NCI-H1105 treated with DMSO at 0.1 percent for 48 hours (cell line): ENCODE data around the gene ARF6.
A peak's percentile ranks its signal among the peaks of the same experiment; 100 is the strongest.
"Not testable (repeated sequence)": the region's sequence is repeated elsewhere in the genome, so short reads cannot be mapped to it uniquely, and the experiment has no call there.

Experiments
- DNase-seq: peaks from one replicate; lab custom pipeline; 2025; lab: John Stamatoyannopoulos, UW

ARF6 gene

GRCh38 chr14:49907186-49907585, 14.3 kb downstream of the ARF6 start:
- DNase-seq, result no peak

GRCh38 chr14:49908433-49908782, 15.5 kb downstream of the ARF6 start:
- no peak for DNase-seq

GRCh38 chr14:49909016-49909415, 16.1 kb downstream of the ARF6 start:
- no peak for DNase-seq

- DNase-seq, result no peak
These were observed 22.2 kb downstream of the ARF6 start for GRCh38 chr14:49915085-49915484.

- DNase-seq, result no peak
These were observed 25.8 kb downstream of the ARF6 start for GRCh38 chr14:49918706-49919105.

GRCh38 chr14:49919825-49920659, 27.2 kb downstream of the ARF6 start:
- no peak for DNase-seq

- no peak for DNase-seq
These were observed 28.1 kb downstream of the ARF6 start for GRCh38 chr14:49920935-49921334.

- no peak for DNase-seq
These were observed 28.5 kb downstream of the ARF6 start for GRCh38 chr14:49921401-49921800.

GRCh38 chr14:49923442-49923841, 30.6 kb downstream of the ARF6 start:
- no peak for DNase-seq

GRCh38 chr14:49923881-49924280, 31.0 kb downstream of the ARF6 start:
- no peak for DNase-seq

GRCh38 chr14:49924852-49925251, 32.0 kb downstream of the ARF6 start:
- no peak for DNase-seq

- DNase-seq, result no peak
These were observed 33.9 kb downstream of the ARF6 start for GRCh38 chr14:49926803-49927202.

GRCh38 chr14:49928015-49928414, 35.1 kb downstream of the ARF6 start:
- no peak for DNase-seq

- DNase-seq, result no peak
These were observed 37.8 kb downstream of the ARF6 start for GRCh38 chr14:49930720-49931119.

- no peak for DNase-seq
These were observed 38.6 kb downstream of the ARF6 start for GRCh38 chr14:49931523-49931922.

GRCh38 chr14:49933128-49933527, 40.2 kb downstream of the ARF6 start:
- no peak for DNase-seq

- DNase-seq, result no peak
These were observed 40.8 kb downstream of the ARF6 start for GRCh38 chr14:49933704-49934103.

GRCh38 chr14:49934646-49935045, 41.8 kb downstream of the ARF6 start:
- DNase-seq, result peak; percentile 32

GRCh38 chr14:49935526-49935925, 42.6 kb downstream of the ARF6 start:
- DNase-seq, result no peak

- not testable (repeated sequence) for DNase-seq
These were observed 43.4 kb downstream of the ARF6 start for GRCh38 chr14:49936246-49936645.

GRCh38 chr14:49936882-49937281, 44.0 kb downstream of the ARF6 start:
- not testable (repeated sequence) for DNase-seq

GRCh38 chr14:49939215-49939614, 46.3 kb downstream of the ARF6 start:
- DNase-seq, result not testable (repeated sequence)

GRCh38 chr14:49939884-49940510, 47.1 kb downstream of the ARF6 start:
- no peak for DNase-seq
